Lung (tissue), 12 donors: ENCODE measurements around the gene TNNI2. TPM values are rescaled to one million over a fixed set of nuclear protein-coding genes. Genes with fewer than 3 reads are reported as not detected.
"Not testable (repeated sequence)": the region's sequence is repeated elsewhere in the genome, so short reads cannot be mapped to it uniquely, and the experiment has no call there.

Source experiments
- ATAC-seq: fragments of 200-7000 bp; cut with Tn5 transposase; one replicate; pipeline ENCODE4 v1.9.1; 2020; ENCODE audit warnings: moderate number of reproducible peaks; ENCODE audit not compliant: insufficient read depth, low FRiP score
- DNase-seq, 3 donors: peaks; one replicate each; pipeline ENCODE4 v3.0.0-alpha.2; 2013 to 2017
- H3K27ac ChIP-seq, 2 donors: one replicate each; pipeline ENCODE4 v1.5.1; 2013; ENCODE audit warnings: mild to moderate bottlenecking in 2 of 2, moderate library complexity in 2 of 2, control low read depth in 1 of 2, inconsistent platforms in 1 of 2, low read depth in 1 of 2, low read length in 1 of 2
- H3K27me3 ChIP-seq, 3 donors: one replicate each; pipeline ENCODE4 v1.5.1; 2013; ENCODE audit warnings: low read length in 2 of 3; ENCODE audit not compliant: control insufficient read depth in 3 of 3, insufficient read depth in 3 of 3
- H3K36me3 ChIP-seq, 4 donors: one replicate each; pipeline ENCODE4 v1.5.1; 2013; ENCODE audit warnings: low read length in 4 of 4, mild to moderate bottlenecking in 1 of 4, moderate library complexity in 1 of 4; ENCODE audit not compliant: control insufficient read depth in 4 of 4, insufficient read depth in 4 of 4
- H3K4me1 ChIP-seq, 5 donors: one replicate each; pipeline ENCODE4 v1.5.1; 2013; ENCODE audit warnings: low read length in 5 of 5, mild to moderate bottlenecking in 2 of 5, moderate library complexity in 1 of 5; ENCODE audit not compliant: control insufficient read depth in 5 of 5, insufficient read depth in 5 of 5
- H3K4me3 ChIP-seq: one replicate; pipeline ENCODE4 v1.5.1; 2013; ENCODE audit warnings: mild to moderate bottlenecking, control low read depth, moderate library complexity
- H3K9ac ChIP-seq, 2 donors: one replicate each; pipeline ENCODE4 v1.5.1; 2013; ENCODE audit warnings: low read length in 2 of 2, control low read depth in 1 of 2; ENCODE audit not compliant: insufficient read depth in 1 of 2
- H3K9me3 ChIP-seq, 4 donors: one replicate each; pipeline ENCODE4 v1.5.1; 2013; ENCODE audit warnings: low read length in 3 of 4, mild to moderate bottlenecking in 1 of 4, moderate library complexity in 1 of 4; ENCODE audit not compliant: control insufficient read depth in 4 of 4, insufficient read depth in 3 of 4
- CTCF ChIP-seq: IDR thresholded peaks from 2 replicates; pipeline ENCODE4 v1.5.1; 2012; ENCODE audit warnings: mild to moderate bottlenecking; ENCODE audit errors: control extremely low read depth, extremely low read depth
- WGBS, 2 donors: extraction: QIAGEN DNeasy Blood & Tissue Kit; methylation state at CpG; one replicate each; pipeline ENCODE4 v1.1.7; 2013; 5-methylcytosine and 5-hydroxymethylcytosine counted together
- polyA plus RNA-seq, 2 donors: library from polyadenylated mRNA; stranded (reverse); fragments of 200-250 nt; gene quantifications; one replicate each; pipeline ENCODE4 v1.2.1, GENCODE V29; 2013
- total RNA-seq, 2 donors: library from RNA; depleted of rRNA in 1 of 2; stranded (reverse); fragments of >200 nt in 1 of 2; gene quantifications; one replicate each; pipeline ENCODE4 v1.2.1, GENCODE V29; 2014 to 2021
- donor health status: control.
- donor health status: control.
- donor health status: Bipolar disorder and iron deficiency.
- donor health status: healthy.
- donor health status: DM: yes; HTN: yes; CAD: no.

TNNI2 gene
- total and polyA plus RNA-seq, 4 donors = 3.1 to 35.8 (median 12.2) TPM

GRCh38 chr11:1803246-1803645 is 35.5 kb upstream of the TNNI2 start:
- no peak for ATAC-seq

DNA sequence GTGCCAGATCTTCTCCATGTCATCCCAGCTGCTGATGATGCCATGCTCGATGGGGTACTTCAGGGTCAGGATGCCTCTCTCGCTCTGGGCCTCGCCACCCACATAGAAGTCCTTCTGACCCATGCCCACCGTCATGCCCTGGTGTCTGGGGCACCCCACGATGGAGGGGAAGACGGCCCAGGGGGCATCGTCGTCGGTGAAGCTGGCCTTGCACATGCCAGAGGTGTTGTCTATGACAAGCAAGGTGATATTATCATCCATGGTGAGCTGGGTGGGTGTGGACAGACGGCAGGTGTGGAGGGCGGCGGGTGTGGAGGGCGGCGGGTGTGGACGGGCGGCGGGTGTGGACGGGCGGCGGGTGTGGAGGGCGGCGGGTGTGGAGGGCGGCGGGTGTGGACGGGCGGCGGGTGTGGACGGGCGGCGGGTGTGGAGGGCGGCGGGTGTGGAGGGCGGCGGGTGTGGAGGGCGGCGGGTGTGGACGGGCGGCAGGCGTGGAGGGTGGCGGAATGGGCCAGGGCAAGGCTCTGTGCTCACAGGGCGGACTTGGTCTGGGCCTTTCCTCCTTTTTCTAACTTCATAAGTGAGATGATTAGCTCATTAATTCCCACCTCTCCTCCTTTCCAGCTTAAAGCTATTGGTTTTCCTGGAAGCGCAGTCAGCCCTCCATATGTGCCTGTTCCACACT is 34.8 kb upstream of the TNNI2 start:
- ATAC-seq, DNase-seq, H3K27me3 ChIP-seq: not testable (repeated sequence)

More at GRCh38 chr11:1803246-1803645, 35.5 kb upstream of the TNNI2 start:
- no peak overlapping the region for H3K9ac ChIP-seq
- H3K36me3 ChIP-seq = no peaks in the 10 kb centered on the region
- H3K4me1 ChIP-seq = no peaks in the 10 kb centered on the region
- no peak overlapping the region for H3K27ac ChIP-seq
- H3K27me3 ChIP-seq = peaks cover 0 to 4% (median 0%) of the 10 kb centered on the region in 3 donors
- no peak overlapping the region for H3K4me3 ChIP-seq
- no peak for DNase-seq
- no peak for TF ChIP-seq CTCF
- H3K9me3 ChIP-seq = no peaks in the 10 kb centered on the region
- WGBS, 2 donors = 92 to 95% methylated on average over 20 of the region's 20 CpGs

GRCh38 chr11:1805525-1805924 is 33.3 kb upstream of the TNNI2 start:
- Histone ChIP-seq H3K4me1 (no peaks in the 10 kb centered on the region), H3K9ac (no peak overlapping the region), H3K27ac (no peak overlapping the region), H3K9me3 (peaks cover 0 to 3% (median 0%) of the 10 kb centered on the region in 4 donors), H3K4me3 (no peak overlapping the region), H3K36me3 (no peaks in the 10 kb centered on the region), H3K27me3 (peaks cover 0 to 4% (median 0%) of the 10 kb centered on the region in 3 donors)
- no peak for DNase-seq
- no peak for TF ChIP-seq CTCF
- 84 to 93% methylated on average over 15 of the region's 15 CpGs for WGBS, 2 donors
- no peak for ATAC-seq

More for the DNA sequence above, 34.8 kb upstream of the TNNI2 start:
- H3K4me3 ChIP-seq, H3K36me3 ChIP-seq, H3K27ac ChIP-seq, H3K4me1 ChIP-seq, H3K9ac ChIP-seq, H3K9me3 ChIP-seq: not testable (repeated sequence)
- WGBS, 2 donors = 92 to 99% methylated on average over 24 of the region's 42 CpGs

GRCh38 chr11:1807264-1807995 is 31.4 kb upstream of the TNNI2 start:
- H3K4me3 ChIP-seq = no peak overlapping the region
- 53 to 65% methylated on average over 14 of the region's 14 CpGs for WGBS, 2 donors
- ATAC-seq = no peak
- no peaks in the 10 kb centered on the region for H3K4me1 ChIP-seq
- peak in 1 of 3 donors; percentile 21 for DNase-seq
- H3K27me3 ChIP-seq = peaks cover 0 to 4% (median 0%) of the 10 kb centered on the region in 3 donors
- H3K36me3 ChIP-seq = no peaks in the 10 kb centered on the region
- H3K27ac ChIP-seq = no peak overlapping the region
- H3K9me3 ChIP-seq = peaks cover 0 to 3% (median 0%) of the 10 kb centered on the region in 4 donors
- no peak for TF ChIP-seq CTCF
- no peak overlapping the region for H3K9ac ChIP-seq
